ENCODE results near the gene SKA1. TPM values are rescaled to one million over a fixed set of nuclear protein-coding genes. Genes with fewer than 3 reads are reported as not detected.

Gene SKA1
- polyA plus RNA-seq (ENCODE audit: insufficient read length in 3 of 3): 1 to 10 TPM; 5.9 to 6.6 (median 6.4) TPM

- peak; percentile 80 to 89 (median 87) for DNase-seq (ENCODE audit: low read depth in 3 of 3, low spot score in 2 of 3)
These were observed at the start of gene SKA1 for GRCh38 chr18:50374753-50375391. Gene SKA1 (plus strand): TSS chr18:50375046. CDS start chr18:50375831, 785 bp downstream.

GRCh38 chr18:50327983-50328382, 46.9 kb upstream of the SKA1 start:
- DNase-seq (ENCODE audit: low read depth in 3 of 3, low spot score in 2 of 3): no peak

GRCh38 chr18:50330176-50330575, 44.7 kb upstream of the SKA1 start:
- no peak for DNase-seq (ENCODE audit: low read depth in 3 of 3, low spot score in 2 of 3)

GRCh38 chr18:50331691-50332090, 43.2 kb upstream of the SKA1 start:
- no peak for DNase-seq (ENCODE audit: low read depth in 3 of 3, low spot score in 2 of 3)

GRCh38 chr18:50334546-50335152, 40.2 kb upstream of the SKA1 start:
- no peak for DNase-seq (ENCODE audit: low read depth in 3 of 3, low spot score in 2 of 3)

- DNase-seq (ENCODE audit: low read depth in 3 of 3, low spot score in 2 of 3): no peak
These were observed 36.7 kb upstream of the SKA1 start for GRCh38 chr18:50338122-50338521.

GRCh38 chr18:50338715-50339114, 36.1 kb upstream of the SKA1 start:
- DNase-seq (ENCODE audit: low read depth in 3 of 3, low spot score in 2 of 3): no peak

- no peak for DNase-seq (ENCODE audit: low read depth in 3 of 3, low spot score in 2 of 3)
These were observed 34.8 kb upstream of the SKA1 start for GRCh38 chr18:50340078-50340477.

- DNase-seq (ENCODE audit: low read depth in 3 of 3, low spot score in 2 of 3): no peak
These were observed 33.4 kb upstream of the SKA1 start for GRCh38 chr18:50341443-50341842.

- no peak for DNase-seq (ENCODE audit: low read depth in 3 of 3, low spot score in 2 of 3)
These were observed 24.1 kb upstream of the SKA1 start for GRCh38 chr18:50350699-50351098.

GRCh38 chr18:50356036-50356945, 18.6 kb upstream of the SKA1 start:
- no peak for DNase-seq (ENCODE audit: low read depth in 3 of 3, low spot score in 2 of 3)

GRCh38 chr18:50358844-50359243, 16.0 kb upstream of the SKA1 start:
- DNase-seq (ENCODE audit: low read depth in 3 of 3, low spot score in 2 of 3): no peak

- no peak for DNase-seq (ENCODE audit: low read depth in 3 of 3, low spot score in 2 of 3)
These were observed 15.0 kb upstream of the SKA1 start for GRCh38 chr18:50359806-50360205.

- DNase-seq (ENCODE audit: low read depth in 3 of 3, low spot score in 2 of 3): no peak
These were observed 14.2 kb upstream of the SKA1 start for GRCh38 chr18:50360611-50361010.

- no peak for DNase-seq (ENCODE audit: low read depth in 3 of 3, low spot score in 2 of 3)
These were observed 5.2 kb upstream of the SKA1 start for GRCh38 chr18:50369672-50370071.

GRCh38 chr18:50372743-50373142, 2.1 kb upstream of the SKA1 start:
- DNase-seq (ENCODE audit: low read depth in 3 of 3, low spot score in 2 of 3): no peak

GRCh38 chr18:50373561-50374219, 1.2 kb upstream of the SKA1 start:
- DNase-seq (ENCODE audit: low read depth in 3 of 3, low spot score in 2 of 3): peak in 1 of 3 donors; percentile 13

- no peak for DNase-seq (ENCODE audit: low read depth in 3 of 3, low spot score in 2 of 3)
These were observed 560 bp upstream of the SKA1 start for GRCh38 chr18:50374220-50374752.

GRCh38 chr18:50377061-50377798, 2.4 kb downstream of the SKA1 start:
- no peak for DNase-seq (ENCODE audit: low read depth in 3 of 3, low spot score in 2 of 3)

GRCh38 chr18:50388988-50389387, 14.1 kb downstream of the SKA1 start:
- DNase-seq (ENCODE audit: low read depth in 3 of 3, low spot score in 2 of 3): no peak

Data from right renal cortex interstitium (tissue), 3 donors.